H1 (cell line): ENCODE measurements around the gene NDUFAF3. TPM values are rescaled to one million over a fixed set of nuclear protein-coding genes. Genes with fewer than 3 reads are reported as not detected.

ENCODE experiments used
- ASH2L ChIP-seq: fragments of 200-600, 300-600 bp; sonication (generic); IDR thresholded peaks from one replicate; pipeline ENCODE4 v1.7.1; 2017; ENCODE audit warnings: low read length
- BACH1 ChIP-seq: IDR thresholded peaks from 2 replicates; pipeline ENCODE4 v1.6.1; 2012; ENCODE audit warnings: low read length, improper control_type of control experiment
- CBX8 ChIP-seq: fragments of 300-800, 300-1000 bp; sonication (generic); IDR thresholded peaks from 2 replicates; pipeline ENCODE4 v1.7.1; 2016; ENCODE audit warnings: low read depth, low read length, borderline replicate concordance
- CHD1 ChIP-seq: IDR thresholded peaks from 2 replicates; pipeline ENCODE4 v1.6.1; 2012; ENCODE audit warnings: low read depth, low read length, improper control_type of control experiment
- CREB1 ChIP-seq: IDR thresholded peaks from 2 replicates; pipeline ENCODE4 v1.6.1; 2012; ENCODE audit warnings: inconsistent platforms
- EP300 ChIP-seq, 2 experiments: IDR thresholded peaks; 1 replicate in 1 of 2; 2 replicates in 1 of 2; pipeline ENCODE4 v1.6.1; 2011 to 2012; ENCODE audit warnings: low read depth in 2 of 2, low read length in 2 of 2, mild to moderate bottlenecking in 2 of 2, borderline replicate concordance in 1 of 2, inconsistent platforms in 1 of 2, moderate library complexity in 1 of 2
- EZH2 ChIP-seq: fragments of 200-600 bp; sonication (generic); IDR thresholded peaks from 2 replicates; pipeline ENCODE4 v1.7.1; 2012; ENCODE audit warnings: low read depth, mild to moderate bottlenecking, moderate library complexity, low read length, inconsistent platforms; ENCODE audit not compliant: severe bottlenecking
- GTF2F1 ChIP-seq: IDR thresholded peaks from 2 replicates; pipeline ENCODE4 v1.6.1; 2012; ENCODE audit warnings: low read depth, low read length, improper control_type of control experiment, borderline replicate concordance
- JUND ChIP-seq: IDR thresholded peaks from 2 replicates; pipeline ENCODE4 v1.6.1; 2011; ENCODE audit warnings: mild to moderate bottlenecking, improper control_type of control experiment, low read length
- KDM4A ChIP-seq: IDR thresholded peaks from one replicate; pipeline ENCODE4 v1.7.1; 2012; ENCODE audit warnings: low read depth, mild to moderate bottlenecking, moderate library complexity, low read length, inconsistent platforms; ENCODE audit not compliant: severe bottlenecking
- MAFK ChIP-seq: IDR thresholded peaks from 2 replicates; pipeline ENCODE4 v1.6.1; 2012; ENCODE audit warnings: low read depth, mild to moderate bottlenecking, improper control_type of control experiment, low read length
- RAD21 ChIP-seq, 2 experiments: IDR thresholded peaks in 1 of 2; conservative IDR thresholded peaks in 1 of 2; 2 replicates each; pipeline ENCODE4 v1.6.1; 2011; ENCODE audit warnings: low read depth in 2 of 2, low read length in 2 of 2, improper control_type of control experiment in 1 of 2, inconsistent platforms in 1 of 2, mild to moderate bottlenecking in 1 of 2, moderate library complexity in 1 of 2
- RBBP5 ChIP-seq: IDR thresholded peaks from 2 replicates; pipeline ENCODE4 v1.7.1; 2012; ENCODE audit warnings: low read depth, mild to moderate bottlenecking, inconsistent platforms, low read length, moderate library complexity, borderline replicate concordance
- RNF2 ChIP-seq: fragments of 200-900, 300-1000 bp; sonication (generic); IDR thresholded peaks from 2 replicates; pipeline ENCODE4 v1.7.1; 2016; ENCODE audit warnings: borderline replicate concordance, low read depth, mild to moderate bottlenecking, antibody characterized with exemption, low read length; ENCODE audit not compliant: poor library complexity, severe bottlenecking; ENCODE audit errors: missing control alignments
- SP4 ChIP-seq: IDR thresholded peaks from 2 replicates; pipeline ENCODE4 v1.6.1; 2012; ENCODE audit warnings: low read length, inconsistent platforms
- TAF7 ChIP-seq: optimal IDR thresholded peaks from 2 replicates; pipeline ENCODE3; 2011; ENCODE audit warnings: low read depth, mild to moderate bottlenecking, inconsistent platforms, low read length, moderate library complexity, borderline replicate concordance
- TCF12 ChIP-seq: IDR thresholded peaks from 2 replicates; pipeline ENCODE4 v1.6.1; 2011; ENCODE audit warnings: low read depth, mild to moderate bottlenecking, low read length
- polyA plus RNA-seq, 7 experiments: library from polyadenylated mRNA; depleted of rRNA in 3 of 7; stranded (reverse) in 5 of 7; unstranded in 2 of 7; fragments of >200 nt in 5 of 7; fragments of 200-250 nt in 2 of 7; gene quantifications; 1 replicate in 5 of 7; 2 replicates in 1 of 7; 4 replicates in 1 of 7; pipeline versions ENCODE4 v1.2.1 to v1.2.3, GENCODE V29; 2011 to 2013; ENCODE audit warnings: missing spikeins in 2 of 7, mixed read lengths in 2 of 7
- total RNA-seq: library from RNA; stranded (reverse); fragmentation: NEBNext Ultra II Directional; extraction: Animal tissue kit (Norgen Biotek cat#: 25700); gene quantifications from 2 replicates; pipeline ENCODE4 v1.2.1, GENCODE V29; 2021
- TF ChIP-seq, protein P1 (sequence below): IDR thresholded peaks from 2 replicates; pipeline ENCODE4 v1.6.1; 2011; ENCODE audit warnings: low read depth, mild to moderate bottlenecking, low read length; ENCODE audit not compliant: insufficient read depth
- TF ChIP-seq, protein P2 (sequence below), 3 experiments: IDR thresholded peaks; 1 replicate in 2 of 3; 2 replicates in 1 of 3; pipeline versions ENCODE4 v1.5.1 to v1.6.1; 2011; ENCODE audit warnings: low read length in 3 of 3, mild to moderate bottlenecking in 3 of 3, inconsistent platforms in 2 of 3, low read depth in 1 of 3, moderate library complexity in 1 of 3; ENCODE audit not compliant: insufficient read depth in 1 of 3; ENCODE audit errors: control extremely low read depth in 1 of 3

The NDUFAF3 gene
- total and polyA plus RNA-seq, 2 of the 8 experiments (the other 6 are each of a cell fraction or from before 2014, with no cell fraction given): 27.8 to 45.5 TPM

DNA sequence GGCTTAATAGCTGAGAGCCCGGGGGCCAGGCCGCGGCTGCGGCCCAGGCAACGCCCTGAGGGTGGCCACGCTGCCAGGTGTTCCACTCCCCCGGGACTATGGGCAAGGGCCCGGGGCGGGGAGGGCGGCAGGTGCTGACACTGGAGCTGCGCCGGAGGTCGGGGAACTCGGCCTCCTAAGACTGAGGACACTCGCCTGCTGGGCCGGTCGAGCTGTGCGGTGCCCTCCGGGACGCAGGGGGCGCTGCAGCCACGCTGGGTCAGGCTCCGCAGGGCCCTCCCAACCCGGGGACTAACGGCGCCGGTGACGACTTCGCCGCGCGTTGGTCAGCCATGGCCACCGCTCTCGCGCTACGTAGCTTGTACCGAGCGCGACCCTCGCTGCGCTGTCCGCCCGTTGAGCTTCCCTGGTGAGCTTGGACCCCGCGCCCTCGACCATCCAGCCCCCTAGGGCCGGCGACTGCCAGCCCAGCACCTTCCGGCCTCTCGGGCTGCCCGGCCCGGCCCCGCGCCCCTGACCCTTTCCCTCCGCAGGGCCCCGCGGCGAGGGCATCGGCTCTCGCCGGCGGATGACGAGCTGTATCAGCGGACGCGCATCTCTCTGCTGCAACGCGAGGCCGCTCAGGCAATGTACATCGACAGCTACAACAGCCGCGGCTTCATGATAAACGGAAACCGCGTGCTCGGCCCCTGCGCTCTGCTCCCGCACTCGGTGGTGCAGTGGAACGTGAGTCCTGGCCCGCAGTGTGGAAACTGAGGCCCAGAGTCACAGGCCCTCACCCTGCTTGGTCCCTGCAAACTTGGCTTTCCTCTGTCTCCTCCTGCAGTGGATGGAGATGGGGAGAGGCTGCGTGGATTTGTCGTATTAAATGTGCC is at the start of gene NDUFAF3 (continued):
- TF ChIP-seq CHD1: no peak
- TF ChIP-seq ASH2L: peak; percentile 52
- TF ChIP-seq RNF2: no peak
- TF ChIP-seq KDM4A: peak; percentile 72
- no peak for TF ChIP-seq MAFK
- TF ChIP-seq RAD21 (IDR thresholded peaks at IDR 0.05 in 1 of 2, conservative IDR thresholded peaks at IDR 0.05 in 1 of 2; ENCODE audit: low read depth in 2 of 2, low read length in 2 of 2): peak; percentile 25 to 41; a peak in 3 of 4 replicates
- TF ChIP-seq BACH1: no peak
- TF ChIP-seq, protein P1, sequence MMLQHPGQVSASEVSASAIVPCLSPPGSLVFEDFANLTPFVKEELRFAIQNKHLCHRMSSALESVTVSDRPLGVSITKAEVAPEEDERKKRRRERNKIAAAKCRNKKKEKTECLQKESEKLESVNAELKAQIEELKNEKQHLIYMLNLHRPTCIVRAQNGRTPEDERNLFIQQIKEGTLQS: no peak
- peak; percentile 17; the same call in 1 of the 2 replicates for TF ChIP-seq GTF2F1
- peak; percentile 60 for TF ChIP-seq TAF7
- TF ChIP-seq JUND: peak; percentile 55; the same call in 1 of the 2 replicates
- TF ChIP-seq EZH2: no peak
- TF ChIP-seq RBBP5: peak; percentile 83; the same call in 1 of the 2 replicates
- no peak; a peak in 1 of 3 replicates for TF ChIP-seq EP300 (IDR thresholded peaks at IDR 0.05; ENCODE audit: borderline replicate concordance in 1 of 2, low read depth in 2 of 2, low read length in 2 of 2)
- peak; percentile 83 for TF ChIP-seq CREB1
- TF ChIP-seq, protein P2, sequence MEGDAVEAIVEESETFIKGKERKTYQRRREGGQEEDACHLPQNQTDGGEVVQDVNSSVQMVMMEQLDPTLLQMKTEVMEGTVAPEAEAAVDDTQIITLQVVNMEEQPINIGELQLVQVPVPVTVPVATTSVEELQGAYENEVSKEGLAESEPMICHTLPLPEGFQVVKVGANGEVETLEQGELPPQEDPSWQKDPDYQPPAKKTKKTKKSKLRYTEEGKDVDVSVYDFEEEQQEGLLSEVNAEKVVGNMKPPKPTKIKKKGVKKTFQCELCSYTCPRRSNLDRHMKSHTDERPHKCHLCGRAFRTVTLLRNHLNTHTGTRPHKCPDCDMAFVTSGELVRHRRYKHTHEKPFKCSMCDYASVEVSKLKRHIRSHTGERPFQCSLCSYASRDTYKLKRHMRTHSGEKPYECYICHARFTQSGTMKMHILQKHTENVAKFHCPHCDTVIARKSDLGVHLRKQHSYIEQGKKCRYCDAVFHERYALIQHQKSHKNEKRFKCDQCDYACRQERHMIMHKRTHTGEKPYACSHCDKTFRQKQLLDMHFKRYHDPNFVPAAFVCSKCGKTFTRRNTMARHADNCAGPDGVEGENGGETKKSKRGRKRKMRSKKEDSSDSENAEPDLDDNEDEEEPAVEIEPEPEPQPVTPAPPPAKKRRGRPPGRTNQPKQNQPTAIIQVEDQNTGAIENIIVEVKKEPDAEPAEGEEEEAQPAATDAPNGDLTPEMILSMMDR (IDR thresholded peaks at IDR 0.05; ENCODE audit: control extremely low read depth in 1 of 3, insufficient read depth in 1 of 3, low read depth in 1 of 3, low read length in 3 of 3): peak in 2 of 3 experiments; percentile 87 to 96; a peak in 3 of 4 replicates
- TF ChIP-seq TCF12: 0 out of 2 replicates have a peak, but pooled peaks have one; percentile 7
- TF ChIP-seq CBX8: no peak
- no peak for TF ChIP-seq SP4
